ENCODE data around the gene NOP16.

NOP16 gene

DNA sequence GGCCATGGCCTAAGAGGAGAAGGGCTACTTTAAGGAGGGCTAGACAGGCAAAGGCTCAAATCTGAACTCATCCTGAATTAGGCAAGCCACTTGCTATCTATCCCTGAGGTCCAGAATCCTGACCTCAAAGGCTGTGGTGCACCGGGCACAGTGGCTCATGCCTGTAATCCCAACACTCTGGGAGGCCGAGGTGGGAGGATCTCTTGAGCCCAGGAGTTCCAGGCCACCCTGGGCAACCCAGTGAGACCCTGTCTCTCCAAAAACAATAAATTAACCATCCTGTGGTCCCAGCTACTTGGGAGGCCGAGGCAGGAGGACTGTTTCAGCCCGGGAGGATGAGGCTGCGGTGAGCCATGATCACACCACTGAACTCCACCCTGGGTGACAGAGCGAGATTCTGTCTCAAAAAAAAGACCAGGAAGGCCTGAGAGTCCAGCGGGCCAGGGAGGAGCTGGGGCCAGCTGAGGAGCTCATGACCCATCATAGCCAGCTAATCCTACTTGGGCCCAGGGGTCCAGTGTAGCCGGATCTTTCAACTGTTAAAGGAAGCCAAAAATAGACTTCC lies 4.0 kb downstream of the NOP16 start:
- DNase-seq = no peak

DNA sequence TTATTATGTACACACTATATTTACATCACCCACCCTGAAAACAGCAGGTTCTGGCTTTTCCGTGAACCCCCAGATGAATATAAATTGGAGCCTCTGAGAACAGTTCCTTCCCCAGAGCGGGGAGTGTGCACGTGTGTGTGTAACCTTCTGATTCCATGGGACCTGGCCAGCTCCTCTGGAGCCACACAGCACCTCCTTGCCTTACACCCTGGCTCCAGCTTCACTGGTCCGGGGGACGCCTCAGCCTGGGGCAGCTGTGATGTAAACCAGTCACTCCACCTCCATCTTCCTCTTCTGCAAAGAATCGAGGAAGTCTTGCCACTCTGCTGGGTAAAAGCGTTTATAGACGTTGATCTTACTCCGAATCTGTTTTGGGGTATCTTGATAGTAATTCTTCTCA lies 4.4 kb downstream of the NOP16 start:
- DNase-seq = no peak

DNA sequence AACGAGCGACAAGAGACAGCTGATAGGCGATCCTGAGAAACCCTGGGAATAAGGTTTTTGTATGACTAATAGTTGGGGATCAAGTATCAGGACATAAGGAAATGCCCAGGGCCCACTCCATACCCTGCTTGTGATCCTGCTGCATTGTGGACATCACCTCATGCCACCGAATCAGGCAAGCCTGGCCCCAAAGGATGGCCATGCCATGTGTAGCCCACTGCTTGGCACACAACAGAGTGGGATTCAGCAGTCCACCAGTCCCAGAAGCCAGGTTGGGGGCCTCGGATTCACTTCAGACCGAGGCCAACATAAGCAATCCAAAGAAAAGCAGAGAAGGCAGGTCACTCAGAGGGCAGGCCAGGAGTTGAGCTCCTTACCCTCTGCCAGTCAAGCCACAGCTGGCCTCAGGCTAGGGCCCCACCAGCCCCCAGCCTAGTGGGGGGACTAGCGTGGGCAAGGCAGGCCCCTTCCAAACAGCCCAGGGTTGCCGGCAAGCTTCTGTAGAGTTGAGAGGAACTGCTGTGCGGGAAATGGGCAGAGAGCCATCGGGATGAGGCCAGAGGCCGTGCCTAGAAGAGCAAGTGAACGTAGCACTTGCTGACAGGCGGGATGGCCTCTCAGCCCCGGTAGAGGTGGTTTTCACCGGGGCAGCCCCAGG lies 5.0 kb downstream of the NOP16 start:
- DNase-seq = no peak

- no peak for DNase-seq
Observed at GRCh38 chr5:176382721-176383120, 5.7 kb downstream of the NOP16 start.

DNA sequence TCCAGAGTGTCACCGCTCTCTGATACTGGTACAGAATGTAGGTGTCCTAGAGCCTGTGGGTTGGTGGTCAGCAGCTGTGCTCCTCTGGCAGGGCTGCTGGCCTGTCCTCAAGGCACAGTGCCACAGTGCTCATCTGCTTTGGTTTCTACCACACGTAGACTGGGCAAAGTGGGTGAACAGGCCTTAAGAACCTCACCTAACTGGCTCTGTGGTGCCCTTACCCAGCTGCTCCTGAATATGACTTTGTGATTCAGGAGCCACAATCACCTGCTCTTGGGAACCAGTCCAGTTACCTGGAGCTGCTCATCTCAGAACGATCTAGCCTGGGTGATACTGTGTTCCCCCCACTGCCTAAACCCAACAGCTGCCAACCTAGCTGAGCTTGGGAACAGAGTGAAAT lies 6.4 kb downstream of the NOP16 start:
- no peak for DNase-seq

DNA sequence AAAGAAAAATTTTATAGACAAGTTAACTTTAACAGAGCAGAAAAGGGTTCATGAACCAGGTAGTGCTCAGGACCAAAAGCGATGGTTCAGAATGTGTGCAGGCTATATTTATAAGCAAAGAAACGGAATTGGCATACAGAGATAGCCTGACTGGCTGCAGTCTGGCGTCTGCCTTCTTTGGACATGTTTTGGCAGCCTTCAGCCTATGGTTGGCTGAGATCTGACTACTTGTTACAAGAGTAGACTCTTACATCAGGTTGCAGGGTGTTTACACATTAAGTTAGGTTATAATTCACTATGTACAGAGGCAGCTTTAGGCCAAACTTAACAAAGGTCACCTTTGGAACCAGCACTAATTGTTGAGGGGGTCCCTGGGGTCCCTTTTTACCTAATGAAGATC lies 7.0 kb downstream of the NOP16 start:
- DNase-seq = no peak

DNA sequence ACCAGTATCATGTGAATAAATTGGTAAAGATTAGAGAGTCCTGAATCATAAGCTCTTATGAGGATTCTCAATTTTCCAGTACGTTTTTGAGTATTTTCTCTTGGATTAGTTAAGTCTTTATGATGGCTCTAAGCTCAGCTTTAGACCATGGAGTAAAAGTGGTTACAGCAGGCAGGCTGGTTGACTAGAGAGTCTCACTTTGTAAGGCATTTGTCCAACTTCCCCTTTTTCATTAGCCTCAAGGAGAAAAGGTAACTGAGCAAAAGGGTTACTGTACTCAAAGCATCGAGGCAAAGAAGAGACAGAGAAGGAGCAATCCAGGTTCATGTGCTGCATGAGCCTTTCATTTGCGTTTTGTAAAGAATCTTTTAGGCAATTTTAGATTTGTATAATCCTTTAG lies 8.5 kb downstream of the NOP16 start:
- no peak for DNase-seq

DNA sequence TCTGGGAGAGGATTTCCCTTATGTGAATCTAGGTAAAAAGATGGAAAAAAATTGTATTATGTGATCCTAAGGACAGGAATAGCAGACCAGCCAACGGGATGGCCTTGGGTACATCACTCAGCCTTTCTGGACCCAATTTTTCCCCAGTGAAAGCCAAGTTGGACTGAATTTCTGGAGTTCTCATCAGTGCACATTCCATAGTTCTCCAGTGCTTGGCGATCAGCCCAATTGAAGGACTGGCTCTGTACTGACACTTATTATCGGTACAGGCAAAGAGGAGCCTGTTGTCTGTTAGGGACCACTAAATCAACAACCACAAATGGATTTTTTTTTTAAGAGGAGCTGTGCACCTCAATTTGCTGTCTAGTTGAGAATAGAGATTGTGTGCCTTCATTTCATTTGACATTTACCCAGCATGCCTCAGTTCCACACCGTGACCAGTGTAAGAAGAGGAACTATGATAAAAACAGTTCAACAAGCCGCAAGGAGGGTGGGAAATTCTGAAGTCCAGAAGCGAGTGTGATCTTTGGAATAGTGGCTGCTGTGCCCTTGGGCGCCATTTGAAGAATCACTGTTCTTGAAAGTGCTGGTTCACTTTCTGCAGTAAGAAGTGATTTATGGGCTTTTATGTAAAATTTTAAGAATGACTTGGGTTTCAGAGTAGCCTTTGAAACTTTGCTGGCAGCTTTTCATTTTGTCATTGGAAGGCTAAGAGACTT lies 15.1 kb downstream of the NOP16 start:
- DNase-seq = no peak

DNA sequence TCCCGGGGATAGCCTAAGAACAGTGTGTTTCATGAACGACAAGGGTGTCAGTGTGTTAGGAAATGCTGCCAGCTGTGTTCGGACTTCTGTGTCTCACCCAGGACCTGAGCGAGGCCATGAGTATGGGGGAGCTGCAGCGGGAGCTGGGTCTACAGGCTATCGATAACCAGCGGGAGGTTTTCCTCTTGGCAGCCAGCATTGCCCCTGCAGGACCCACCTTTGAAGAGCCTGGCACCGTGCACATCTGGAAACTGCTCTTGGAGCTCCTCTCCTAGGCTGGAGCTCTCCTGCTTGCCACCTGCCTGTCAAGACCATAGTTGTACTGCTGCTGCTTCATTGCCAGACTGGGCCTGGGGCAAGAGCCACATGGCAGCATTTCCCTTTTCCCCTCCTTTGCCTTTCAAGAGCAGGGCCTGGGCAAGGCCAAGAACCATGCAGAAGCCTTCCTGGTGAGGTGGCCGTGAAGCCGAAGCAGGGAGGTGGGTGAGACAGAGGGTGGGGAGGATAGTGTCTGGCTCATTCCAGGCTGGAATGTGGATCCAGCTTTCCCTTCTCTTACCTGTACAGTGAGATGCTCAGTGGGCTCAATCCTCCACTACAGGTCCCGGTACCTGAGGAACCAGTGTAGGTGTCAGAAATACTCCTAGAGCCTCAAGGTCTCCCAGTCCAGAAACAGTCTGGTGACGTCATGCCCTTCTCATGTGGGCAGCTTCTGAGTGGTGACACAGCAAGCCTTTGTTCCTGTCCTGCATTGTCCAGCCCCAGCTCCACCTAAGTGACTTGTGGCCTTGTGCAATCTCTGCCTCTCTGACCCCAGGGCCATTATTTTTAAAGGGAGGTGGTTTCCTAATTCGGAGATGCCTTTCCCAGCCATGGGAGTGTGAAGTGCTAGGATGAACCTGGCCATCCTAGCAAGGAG lies 16.5 kb downstream of the NOP16 start:
- no peak for DNase-seq

GRCh38 chr5:176369934-176370711 lies 18.3 kb downstream of the NOP16 start:
- DNase-seq = no peak

DNA sequence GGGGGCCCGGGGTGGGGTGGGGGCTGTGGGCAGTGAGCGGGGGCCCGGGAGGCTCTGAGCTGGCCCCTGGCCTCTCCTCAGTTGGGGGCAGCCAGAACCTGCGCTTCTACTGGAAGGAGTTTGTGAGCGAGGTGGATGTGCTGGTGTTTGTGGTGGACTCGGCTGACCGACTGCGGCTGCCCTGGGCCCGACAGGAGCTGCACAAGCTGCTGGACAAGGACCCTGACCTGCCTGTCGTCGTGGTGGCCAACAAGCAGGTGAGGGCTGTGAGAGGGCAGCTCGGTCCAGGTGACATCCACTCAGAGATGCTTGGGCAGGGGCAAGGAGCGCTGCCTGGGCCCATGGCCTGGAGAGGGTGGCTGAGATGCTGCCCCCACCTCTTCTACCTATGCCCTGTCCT lies 19.7 kb downstream of the NOP16 start:
- DNase-seq = no peak

- DNase-seq = no peak
Observed at GRCh38 chr5:176366232-176366894, 22.0 kb downstream of the NOP16 start.

DNA sequence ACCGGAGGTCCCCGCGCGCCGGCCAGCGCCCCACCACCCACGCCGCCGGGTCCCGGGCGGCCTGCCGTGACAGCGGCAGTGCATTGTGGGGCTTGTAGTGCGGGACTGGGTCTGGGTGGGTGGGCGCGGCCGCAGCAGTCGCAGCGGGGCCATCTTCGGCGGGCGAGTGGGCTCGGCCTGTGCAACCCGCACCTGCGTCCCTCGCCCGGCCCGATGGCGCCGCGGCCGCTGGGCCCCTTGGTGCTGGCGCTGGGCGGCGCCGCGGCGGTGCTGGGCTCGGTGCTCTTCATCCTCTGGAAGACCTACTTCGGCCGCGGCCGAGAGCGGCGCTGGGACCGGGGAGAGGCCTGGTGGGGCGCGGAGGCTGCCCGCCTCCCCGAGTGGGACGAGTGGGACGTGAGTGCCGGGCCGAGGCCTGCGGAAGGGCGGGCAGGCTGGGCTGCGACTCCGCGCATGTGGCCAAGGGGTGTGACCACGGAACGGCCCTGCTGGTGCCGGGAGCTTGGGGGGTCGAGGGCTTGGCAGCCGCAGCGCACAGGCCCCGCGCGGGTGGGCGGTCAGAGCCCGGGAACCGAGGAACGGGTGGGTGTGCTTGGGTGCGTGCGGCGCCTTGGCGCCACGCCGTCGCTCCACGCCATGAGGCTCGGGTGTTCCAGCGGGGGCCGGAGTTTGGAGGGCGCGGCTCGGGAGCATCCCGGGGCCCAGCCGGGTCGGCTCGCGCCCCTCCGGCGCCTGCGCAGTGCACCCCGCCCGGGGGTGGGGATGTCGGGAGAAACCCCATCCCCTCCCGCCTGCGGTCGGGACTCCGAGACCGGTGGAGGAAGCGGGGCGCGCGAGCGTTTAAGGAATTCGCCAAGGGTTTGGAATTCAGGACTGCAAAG lies 22.8 kb downstream of the NOP16 start, which contains the start of gene ARL10:
Gene ARL10 (plus strand): TSS at position 137 of the 881 bp plus-strand sequence. CDS start 77 bp downstream, at position 214.
- DNase-seq = peak; percentile 58

- no peak for DNase-seq
Observed at GRCh38 chr5:176364765-176365350, 23.5 kb downstream of the NOP16 start.

GRCh38 chr5:176362233-176362490 lies 26.2 kb downstream of the NOP16 start:
- DNase-seq = no peak

- DNase-seq = peak; percentile 97
Observed at GRCh38 chr5:176361437-176362232, 26.8 kb downstream of the NOP16 start, which contains the start of gene KIAA1191. Gene KIAA1191 (minus strand): TSS chr5:176361764. CDS start chr5:176359508, 2,256 bp downstream.

DNA sequence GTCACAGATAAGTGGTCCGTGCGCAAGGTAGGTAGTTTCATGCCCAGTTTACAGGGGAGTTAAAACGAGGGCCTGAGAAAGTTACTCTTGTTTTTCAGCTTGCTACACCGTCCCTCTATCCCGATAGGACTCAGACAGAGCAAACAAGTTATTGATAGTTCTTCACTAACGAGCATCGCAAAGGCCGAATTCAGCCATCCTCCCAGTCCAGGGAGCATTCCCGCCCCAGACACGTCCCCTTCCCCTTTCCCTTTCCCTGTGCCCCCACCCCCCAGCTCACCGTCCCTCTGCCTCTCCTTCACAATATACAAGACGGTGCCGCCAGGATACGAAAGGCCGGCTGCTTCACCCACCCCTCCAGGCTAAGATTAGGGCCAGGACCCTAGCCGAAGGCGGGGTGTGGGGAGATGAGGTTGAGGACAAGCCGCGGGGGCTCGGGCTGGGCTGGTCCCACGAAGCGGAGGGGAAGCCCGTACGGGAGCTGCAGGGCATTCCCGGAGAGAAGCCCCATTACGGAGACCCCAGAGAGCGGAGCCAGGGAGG lies 27.4 kb downstream of the NOP16 start:
- DNase-seq = no peak

- no peak for DNase-seq
Observed at GRCh38 chr5:176359658-176360057, 28.7 kb downstream of the NOP16 start.

GRCh38 chr5:176356179-176356566 lies 32.2 kb downstream of the NOP16 start:
- DNase-seq = no peak
